NAMALWA (cell line): ENCODE measurements around the gene ANKRD7.
"Not testable (repeated sequence)": the region's sequence is repeated elsewhere in the genome, so short reads cannot be mapped to it uniquely, and the experiment has no call there.

ENCODE experiments used
- DNase-seq: peaks from one replicate; pipeline ENCODE4 v3.0.0-alpha.2; 2015; ENCODE audit warnings: low spot score

The ANKRD7 gene

GRCh38 chr7:118239014-118239413 lies 14.5 kb downstream of the ANKRD7 start:
- no peak for DNase-seq

GRCh38 chr7:118240320-118240719 lies 15.8 kb downstream of the ANKRD7 start:
- DNase-seq = not testable (repeated sequence)

GRCh38 chr7:118243695-118244094 lies 19.2 kb downstream of the ANKRD7 start:
- no peak for DNase-seq

GRCh38 chr7:118245267-118246040 lies 20.9 kb downstream of the ANKRD7 start:
- DNase-seq = no peak

- DNase-seq = peak; percentile 11
These were observed 26.5 kb downstream of the ANKRD7 start for GRCh38 chr7:118250860-118251494.

GRCh38 chr7:118252087-118252486 lies 27.6 kb downstream of the ANKRD7 start:
- no peak for DNase-seq

GRCh38 chr7:118259115-118259514 lies 34.6 kb downstream of the ANKRD7 start:
- DNase-seq = no peak

- DNase-seq = no peak
These were observed 40.3 kb downstream of the ANKRD7 start for GRCh38 chr7:118264836-118265235.

- no peak for DNase-seq
These were observed 56.0 kb downstream of the ANKRD7 start for GRCh38 chr7:118280319-118281012.

- DNase-seq = no peak
These were observed 56.7 kb downstream of the ANKRD7 start for GRCh38 chr7:118281196-118281595.

- no peak for DNase-seq
These were observed 60.9 kb downstream of the ANKRD7 start for GRCh38 chr7:118285358-118285757.

- no peak for DNase-seq
These were observed 61.6 kb downstream of the ANKRD7 start for GRCh38 chr7:118286131-118286530.

GRCh38 chr7:118288098-118288497 lies 63.6 kb downstream of the ANKRD7 start:
- peak; percentile 64 for DNase-seq

GRCh38 chr7:118289476-118289875 lies 65.0 kb downstream of the ANKRD7 start:
- no peak for DNase-seq
